HEK293 (cell line): ENCODE results near the gene LCN10.

Source experiments
- CTCF ChIA-PET: fragments of 350-600 bp; formaldehyde crosslinking; extraction: SDS; loops from one replicate; lab custom pipeline; 2021; ENCODE audit warnings: antibody characterized with exemption; lab: Yijun Ruan, JAX
- POLR2A ChIA-PET: fragments of 300-600 bp; formaldehyde crosslinking; extraction: SDS; loops from one replicate; lab custom pipeline; 2020; ENCODE audit warnings: antibody characterized with exemption, inconsistent platforms; lab: Yijun Ruan, JAX
- H3K27ac ChIP-seq: fragments of 200-500 bp; sonication (Bioruptor generic); 2 replicates; pipeline ENCODE4 v1.5.1; 2014; ENCODE audit warnings: low read depth, low read length, control low read depth, inconsistent platforms; ENCODE audit errors: extremely low read depth
- H3K36me3 ChIP-seq, 2 experiments: fragments of 200-500 bp in 1 of 2; sonication (Bioruptor generic) in 1 of 2; 1 replicate in 1 of 2; 2 replicates in 1 of 2; pipeline ENCODE4 v1.5.1; 2014 to 2017; ENCODE audit warnings: inconsistent platforms in 2 of 2, low read length in 2 of 2; ENCODE audit not compliant: control insufficient read depth in 2 of 2, insufficient read depth in 1 of 2
- H3K4me1 ChIP-seq: fragments of 200-500 bp; sonication (Bioruptor generic); 2 replicates; pipeline ENCODE4 v1.5.1; 2014; ENCODE audit warnings: mild to moderate bottlenecking, low read length, inconsistent platforms; ENCODE audit not compliant: control insufficient read depth, insufficient read depth
- H3K4me3 ChIP-seq: 2 replicates; pipeline ENCODE4 v1.5.1; 2011; ENCODE audit warnings: low read depth, mild to moderate bottlenecking, control low read depth, low read length, moderate library complexity
- H3K9me3 ChIP-seq: fragments of 200-500 bp; sonication (Bioruptor generic); 2 replicates; pipeline ENCODE4 v1.5.1; 2014; ENCODE audit warnings: low read depth, low read length, inconsistent platforms; ENCODE audit not compliant: control insufficient read depth, insufficient read depth
- BCL11A ChIP-seq: fragments of 450-650 bp; formaldehyde crosslinking; IDR thresholded peaks from 2 replicates; pipeline ENCODE4 v1.5.1; 2016; ENCODE audit warnings: low read depth, missing biosample characterization, missing genetic modification characterization
- GLIS1 ChIP-seq: fragments of 450-650 bp; formaldehyde crosslinking; IDR thresholded peaks from 2 replicates; pipeline ENCODE4 v1.5.1; 2016; ENCODE audit warnings: missing biosample characterization, missing genetic modification characterization
- OVOL3 ChIP-seq: fragments of 450-650 bp; formaldehyde crosslinking; IDR thresholded peaks from 2 replicates; pipeline ENCODE4 v1.5.1; 2016; ENCODE audit warnings: missing biosample characterization, missing genetic modification characterization
- PRDM1 ChIP-seq: fragments of 450-650 bp; formaldehyde crosslinking; IDR thresholded peaks from 2 replicates; pipeline ENCODE4; 2016; ENCODE audit warnings: missing biosample characterization, missing genetic modification characterization
- SCRT1 ChIP-seq: fragments of 450-650 bp; formaldehyde crosslinking; IDR thresholded peaks from 2 replicates; pipeline ENCODE4 v1.5.1; 2016; ENCODE audit warnings: missing biosample characterization, missing genetic modification characterization, borderline replicate concordance
- SCRT2 ChIP-seq: fragments of 450-650 bp; formaldehyde crosslinking; IDR thresholded peaks from 2 replicates; pipeline ENCODE4 v1.5.1; 2016; ENCODE audit warnings: missing biosample characterization, missing genetic modification characterization
- ZBTB48 ChIP-seq: fragments of 450-650 bp; formaldehyde crosslinking; IDR thresholded peaks from 2 replicates; pipeline ENCODE4 v1.5.1; 2016; ENCODE audit warnings: missing biosample characterization, missing genetic modification characterization
- ZNF132 ChIP-seq: fragments of 450-650 bp; formaldehyde crosslinking; IDR thresholded peaks from 2 replicates; pipeline ENCODE4 v1.5.1; 2017; ENCODE audit warnings: missing biosample characterization, missing genetic modification characterization, borderline replicate concordance
- ZNF157 ChIP-seq: fragments of 450-650 bp; formaldehyde crosslinking; IDR thresholded peaks from 2 replicates; pipeline ENCODE4 v1.5.1; 2016; ENCODE audit warnings: missing biosample characterization, missing genetic modification characterization
- ZNF211 ChIP-seq: fragments of 450-650 bp; formaldehyde crosslinking; IDR thresholded peaks from 2 replicates; pipeline ENCODE4 v1.5.1; 2016; ENCODE audit warnings: low read depth, missing biosample characterization, missing genetic modification characterization
- ZNF341 ChIP-seq: fragments of 450-650 bp; formaldehyde crosslinking; IDR thresholded peaks from 2 replicates; pipeline ENCODE4; 2016; ENCODE audit warnings: low read depth, missing biosample characterization, missing genetic modification characterization
- ZNF416 ChIP-seq: fragments of 450-650 bp; formaldehyde crosslinking; IDR thresholded peaks from 2 replicates; pipeline ENCODE4 v1.5.1; 2016; ENCODE audit warnings: missing biosample characterization, missing genetic modification characterization
- ZNF555 ChIP-seq: fragments of 450-650 bp; formaldehyde crosslinking; conservative IDR thresholded peaks from 2 replicates; pipeline ENCODE4 v1.5.1; 2017; ENCODE audit warnings: missing biosample characterization, mild to moderate bottlenecking, missing genetic modification characterization, inconsistent platforms
- ZNF561 ChIP-seq: fragments of 450-650 bp; IDR thresholded peaks from 2 replicates; pipeline ENCODE4 v1.5.1; 2018; ENCODE audit warnings: missing biosample characterization, missing genetic modification characterization, borderline replicate concordance
- ZNF600 ChIP-seq: fragments of 450-650 bp; formaldehyde crosslinking; IDR thresholded peaks from 2 replicates; pipeline ENCODE4 v1.5.1; 2016; ENCODE audit warnings: missing biosample characterization, missing genetic modification characterization
- ZNF624 ChIP-seq: fragments of 450-650 bp; formaldehyde crosslinking; IDR thresholded peaks from 2 replicates; pipeline ENCODE4 v1.5.1; 2017; ENCODE audit warnings: missing biosample characterization, missing genetic modification characterization
- ZNF629 ChIP-seq: fragments of 450-650 bp; formaldehyde crosslinking; IDR thresholded peaks from 2 replicates; pipeline ENCODE4 v1.5.1; 2017; ENCODE audit warnings: missing biosample characterization, missing genetic modification characterization
- ZNF677 ChIP-seq: fragments of 450-650 bp; IDR thresholded peaks from 2 replicates; pipeline ENCODE4 v1.5.0; 2018; ENCODE audit warnings: missing biosample characterization, mild to moderate bottlenecking, missing genetic modification characterization, moderate library complexity
- ZNF843 ChIP-seq: fragments of 450-650 bp; formaldehyde crosslinking; IDR thresholded peaks from 2 replicates; pipeline ENCODE4 v1.5.1; 2016; ENCODE audit warnings: missing biosample characterization, missing genetic modification characterization
- ZSCAN30 ChIP-seq: fragments of 450-650 bp; IDR thresholded peaks from 2 replicates; pipeline ENCODE4 v1.5.1; 2018; ENCODE audit warnings: missing biosample characterization, mild to moderate bottlenecking, missing genetic modification characterization, moderate library complexity
- ZXDB ChIP-seq: fragments of 450-650 bp; formaldehyde crosslinking; IDR thresholded peaks from 2 replicates; pipeline ENCODE4 v1.5.1; 2016; ENCODE audit warnings: missing biosample characterization, missing genetic modification characterization
- TF ChIP-seq, protein P1 (sequence below): fragments of 450-650 bp; formaldehyde crosslinking; IDR thresholded peaks from 2 replicates; pipeline ENCODE4 v1.5.1; 2016; ENCODE audit warnings: missing biosample characterization, missing genetic modification characterization
- TF ChIP-seq, protein P2 (sequence below): fragments of 450-650 bp; formaldehyde crosslinking; IDR thresholded peaks from 2 replicates; pipeline ENCODE4 v1.5.1; 2016; ENCODE audit warnings: missing biosample characterization, missing genetic modification characterization
- TF ChIP-seq, protein P3 (sequence below): fragments of 450-650 bp; formaldehyde crosslinking; IDR thresholded peaks from 2 replicates; pipeline ENCODE4 v1.5.1; 2016; ENCODE audit warnings: missing biosample characterization, missing genetic modification characterization
- TF ChIP-seq, protein P4 (sequence below): fragments of 450-650 bp; formaldehyde crosslinking; IDR thresholded peaks from 2 replicates; pipeline ENCODE4 v1.5.1; 2016; ENCODE audit warnings: missing biosample characterization, missing genetic modification characterization

LCN10 gene

DNA sequence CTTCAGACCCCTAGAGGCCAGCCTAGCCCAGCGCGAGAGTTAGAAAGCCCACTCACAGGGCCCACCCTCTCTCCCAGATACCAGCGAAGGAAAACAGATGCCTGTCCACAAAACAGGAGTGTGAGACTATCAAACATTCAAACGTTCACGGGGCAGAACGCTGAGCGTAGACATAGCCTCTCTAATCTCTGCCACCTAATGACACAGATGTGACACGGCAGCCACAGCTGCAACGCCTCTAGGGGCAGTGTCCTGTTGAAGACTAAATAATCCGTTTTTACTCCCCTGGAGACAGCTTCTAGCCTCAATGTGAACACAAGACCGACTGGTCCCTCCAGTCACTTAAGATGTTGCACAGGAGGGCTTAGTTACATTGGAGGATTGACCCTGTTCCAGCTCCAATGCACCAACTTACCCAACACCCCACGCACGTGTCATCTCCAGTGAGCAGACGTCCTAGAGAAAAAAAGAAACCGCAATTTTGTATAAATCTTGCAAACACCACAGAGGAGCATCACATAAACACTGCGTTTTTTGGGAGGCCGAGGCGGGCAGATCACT is 16.0 kb downstream of the LCN10 start (continued):
- no peak for TF ChIP-seq ZNF132
- 0 out of 2 replicates have a peak, but pooled peaks have one; percentile 26 for TF ChIP-seq ZSCAN30 (tag by site-specific recombination)
- no peak for TF ChIP-seq ZNF555 (tag by site-specific recombination)
- TF ChIP-seq, protein P1, sequence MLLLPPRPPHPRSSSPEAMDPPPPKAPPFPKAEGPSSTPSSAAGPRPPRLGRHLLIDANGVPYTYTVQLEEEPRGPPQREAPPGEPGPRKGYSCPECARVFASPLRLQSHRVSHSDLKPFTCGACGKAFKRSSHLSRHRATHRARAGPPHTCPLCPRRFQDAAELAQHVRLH (tag by site-specific recombination): no peak
- TF ChIP-seq, protein P2, sequence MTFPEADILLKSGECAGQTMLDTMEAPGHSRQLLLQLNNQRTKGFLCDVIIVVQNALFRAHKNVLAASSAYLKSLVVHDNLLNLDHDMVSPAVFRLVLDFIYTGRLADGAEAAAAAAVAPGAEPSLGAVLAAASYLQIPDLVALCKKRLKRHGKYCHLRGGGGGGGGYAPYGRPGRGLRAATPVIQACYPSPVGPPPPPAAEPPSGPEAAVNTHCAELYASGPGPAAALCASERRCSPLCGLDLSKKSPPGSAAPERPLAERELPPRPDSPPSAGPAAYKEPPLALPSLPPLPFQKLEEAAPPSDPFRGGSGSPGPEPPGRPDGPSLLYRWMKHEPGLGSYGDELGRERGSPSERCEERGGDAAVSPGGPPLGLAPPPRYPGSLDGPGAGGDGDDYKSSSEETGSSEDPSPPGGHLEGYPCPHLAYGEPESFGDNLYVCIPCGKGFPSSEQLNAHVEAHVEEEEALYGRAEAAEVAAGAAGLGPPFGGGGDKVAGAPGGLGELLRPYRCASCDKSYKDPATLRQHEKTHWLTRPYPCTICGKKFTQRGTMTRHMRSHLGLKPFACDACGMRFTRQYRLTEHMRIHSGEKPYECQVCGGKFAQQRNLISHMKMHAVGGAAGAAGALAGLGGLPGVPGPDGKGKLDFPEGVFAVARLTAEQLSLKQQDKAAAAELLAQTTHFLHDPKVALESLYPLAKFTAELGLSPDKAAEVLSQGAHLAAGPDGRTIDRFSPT: no peak
- no peak for TF ChIP-seq ZNF677 (tag by site-specific recombination)
- no peak for TF ChIP-seq ZNF629 (tag by site-specific recombination)
- no peak for TF ChIP-seq ZNF211
- TF ChIP-seq ZNF843: no peak
- TF ChIP-seq ZNF561 (tag by site-specific recombination): peak; percentile 56; the same call in 1 of the 2 replicates
- no peak for TF ChIP-seq PRDM1 (tag by site-specific recombination)
- TF ChIP-seq ZBTB48 (tag by site-specific recombination): 0 out of 2 replicates have a peak, but pooled peaks have one; percentile 11
- 0 out of 2 replicates have a peak, but pooled peaks have one; percentile 6 for TF ChIP-seq ZXDB (tag by site-specific recombination)

DNA sequence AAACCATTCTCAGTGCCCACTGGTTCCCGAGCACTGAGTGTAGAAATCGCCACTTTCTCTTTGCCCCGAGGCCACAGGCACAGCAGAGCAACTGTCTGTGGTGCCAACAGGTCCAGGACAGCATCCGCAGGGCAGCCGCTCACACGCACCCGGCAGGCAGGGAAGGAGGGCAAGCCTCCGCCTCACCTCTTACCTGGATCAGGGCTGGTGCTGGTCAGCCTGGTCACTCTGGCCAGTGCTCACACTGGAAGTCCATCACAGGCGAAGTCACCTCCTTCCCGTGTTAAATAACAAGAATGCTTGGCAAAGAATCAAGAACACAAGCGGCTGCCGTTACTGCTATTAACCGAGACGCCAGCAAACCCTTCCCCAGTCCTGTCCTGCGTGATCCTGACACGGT is 16.6 kb downstream of the LCN10 start:
- peaks cover 0 to 59% of the 10 kb centered on the region in 2 experiments; a peak in 2 of 3 replicates for H3K36me3 ChIP-seq
- no peaks in the 10 kb centered on the region; the same call in 1 of the 2 replicates for H3K4me1 ChIP-seq
- H3K27ac ChIP-seq: peak overlapping the region; percentile 71
- no peak overlapping the region; the same call in 1 of the 2 replicates for H3K4me3 ChIP-seq
- ChIA-PET CTCF (interaction anchor here (0.9 to 1.3 kb wide), 3 partner anchors 10 to 41 kb away, joined by 3 to 5 read pairs (median 5); no protein-coding TSS in a partner anchor), POLR2A (interaction anchor here (1.0 to 4.0 kb wide), 6 partner anchors 9 to 344 kb away, joined by 3 to 79 read pairs (median 9); partner anchors contain the start of genes DIPK1B and SAPCD2)
- TF ChIP-seq SCRT2 (tag by site-specific recombination) (peak; percentile 83), ZSCAN30 (tag by site-specific recombination) (no peak), SCRT1 (tag by site-specific recombination) (peak; percentile 28; the same call in 1 of the 2 replicates), ZNF600 (tag by site-specific recombination) (peak; percentile 80), PRDM1 (tag by site-specific recombination) (0 out of 2 replicates have a peak, but pooled peaks have one; percentile 13)
- TF ChIP-seq, protein P3, sequence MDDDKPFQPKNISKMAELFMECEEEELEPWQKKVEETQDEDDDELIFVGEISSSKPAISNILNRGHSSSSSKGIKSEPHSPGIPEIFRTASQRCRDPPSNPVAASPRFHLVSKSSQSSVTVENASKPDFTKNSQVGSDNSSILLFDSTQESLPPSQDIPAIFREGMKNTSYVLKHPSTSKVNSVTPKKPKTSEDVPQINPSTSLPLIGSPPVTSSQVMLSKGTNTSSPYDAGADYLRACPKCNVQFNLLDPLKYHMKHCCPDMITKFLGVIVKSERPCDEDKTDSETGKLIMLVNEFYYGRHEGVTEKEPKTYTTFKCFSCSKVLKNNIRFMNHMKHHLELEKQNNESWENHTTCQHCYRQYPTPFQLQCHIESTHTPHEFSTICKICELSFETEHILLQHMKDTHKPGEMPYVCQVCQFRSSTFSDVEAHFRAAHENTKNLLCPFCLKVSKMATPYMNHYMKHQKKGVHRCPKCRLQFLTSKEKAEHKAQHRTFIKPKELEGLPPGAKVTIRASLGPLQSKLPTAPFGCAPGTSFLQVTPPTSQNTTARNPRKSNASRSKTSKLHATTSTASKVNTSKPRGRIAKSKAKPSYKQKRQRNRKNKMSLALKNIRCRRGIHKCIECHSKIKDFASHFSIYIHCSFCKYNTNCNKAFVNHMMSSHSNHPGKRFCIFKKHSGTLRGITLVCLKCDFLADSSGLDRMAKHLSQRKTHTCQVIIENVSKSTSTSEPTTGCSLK (tag by site-specific recombination): no peak
- no peaks in the 10 kb centered on the region for H3K9me3 ChIP-seq

DNA sequence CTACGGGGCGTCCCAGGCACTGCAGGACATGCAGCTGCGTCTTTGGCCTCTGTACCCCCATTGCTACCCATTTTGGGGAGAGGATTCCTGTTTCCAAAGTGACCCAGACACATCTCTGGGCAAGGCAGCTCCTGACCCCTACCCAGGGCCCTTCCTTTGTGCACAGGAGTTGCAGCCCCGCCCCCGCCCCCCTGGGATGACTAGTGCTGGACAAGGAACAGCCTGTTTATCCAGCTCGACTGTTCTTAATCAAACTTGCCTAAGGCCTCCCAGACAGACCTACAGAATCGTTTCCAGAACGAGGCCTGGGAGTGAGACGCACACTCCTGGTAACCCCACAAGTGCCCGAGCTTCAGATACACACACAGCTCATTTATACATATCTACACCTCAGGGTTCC is 17.1 kb downstream of the LCN10 start:
- H3K27ac ChIP-seq: peak overlapping the region; percentile 71
- no peaks in the 10 kb centered on the region; the same call in 1 of the 2 replicates for H3K4me1 ChIP-seq
- no peak overlapping the region for H3K4me3 ChIP-seq
- ChIA-PET CTCF (interaction anchor here (0.6 to 0.9 kb wide), 5 partner anchors 10 to 338 kb away, joined by 3 to 5 read pairs (median 3); no protein-coding TSS in a partner anchor), POLR2A (interaction anchor here (0.8 to 1.5 kb wide), 4 partner anchors 9 to 345 kb away, joined by 3 to 11 read pairs (median 8); partner anchors contain the start of gene SAPCD2)
- no peaks in the 10 kb centered on the region for H3K9me3 ChIP-seq
- H3K36me3 ChIP-seq: peaks cover 0 to 64% of the 10 kb centered on the region in 2 experiments; a peak in 2 of 3 replicates
- TF ChIP-seq ZNF157 (tag by site-specific recombination) (no peak), OVOL3 (tag by site-specific recombination) (no peak), ZNF416 (tag by site-specific recombination) (no peak), ZNF561 (tag by site-specific recombination) (no peak), ZNF341 (tag by site-specific recombination) (peak; percentile 58), GLIS1 (tag by site-specific recombination) (peak; percentile 49; the same call in 1 of the 2 replicates), ZNF624 (no peak), BCL11A (no peak)
- TF ChIP-seq, protein P4, sequence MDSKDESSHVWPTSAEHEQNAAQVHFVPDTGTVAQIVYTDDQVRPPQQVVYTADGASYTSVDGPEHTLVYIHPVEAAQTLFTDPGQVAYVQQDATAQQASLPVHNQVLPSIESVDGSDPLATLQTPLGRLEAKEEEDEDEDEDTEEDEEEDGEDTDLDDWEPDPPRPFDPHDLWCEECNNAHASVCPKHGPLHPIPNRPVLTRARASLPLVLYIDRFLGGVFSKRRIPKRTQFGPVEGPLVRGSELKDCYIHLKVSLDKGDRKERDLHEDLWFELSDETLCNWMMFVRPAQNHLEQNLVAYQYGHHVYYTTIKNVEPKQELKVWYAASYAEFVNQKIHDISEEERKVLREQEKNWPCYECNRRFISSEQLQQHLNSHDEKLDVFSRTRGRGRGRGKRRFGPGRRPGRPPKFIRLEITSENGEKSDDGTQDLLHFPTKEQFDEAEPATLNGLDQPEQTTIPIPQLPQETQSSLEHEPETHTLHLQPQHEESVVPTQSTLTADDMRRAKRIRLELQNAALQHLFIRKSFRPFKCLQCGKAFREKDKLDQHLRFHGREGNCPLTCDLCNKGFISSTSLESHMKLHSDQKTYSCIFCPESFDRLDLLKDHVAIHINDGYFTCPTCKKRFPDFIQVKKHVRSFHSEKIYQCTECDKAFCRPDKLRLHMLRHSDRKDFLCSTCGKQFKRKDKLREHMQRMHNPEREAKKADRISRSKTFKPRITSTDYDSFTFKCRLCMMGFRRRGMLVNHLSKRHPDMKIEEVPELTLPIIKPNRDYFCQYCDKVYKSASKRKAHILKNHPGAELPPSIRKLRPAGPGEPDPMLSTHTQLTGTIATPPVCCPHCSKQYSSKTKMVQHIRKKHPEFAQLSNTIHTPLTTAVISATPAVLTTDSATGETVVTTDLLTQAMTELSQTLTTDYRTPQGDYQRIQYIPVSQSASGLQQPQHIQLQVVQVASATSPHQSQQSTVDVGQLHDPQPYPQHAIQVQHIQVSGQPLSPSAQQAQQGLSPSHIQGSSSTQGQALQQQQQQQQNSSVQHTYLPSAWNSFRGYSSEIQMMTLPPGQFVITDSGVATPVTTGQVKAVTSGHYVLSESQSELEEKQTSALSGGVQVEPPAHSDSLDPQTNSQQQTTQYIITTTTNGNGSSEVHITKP (tag by site-specific recombination): peak; percentile 54; the same call in 1 of the 2 replicates
